ENCODE data around the gene LAMTOR2. TPM values are rescaled to one million over a fixed set of nuclear protein-coding genes. Genes with fewer than 3 reads are reported as not detected.
"Not testable (repeated sequence)": the region's sequence is repeated elsewhere in the genome, so short reads cannot be mapped to it uniquely, and the experiment has no call there.

Gene LAMTOR2
- total and polyA plus RNA-seq, 2 donors = 28.9 to 91.1 TPM

DNA sequence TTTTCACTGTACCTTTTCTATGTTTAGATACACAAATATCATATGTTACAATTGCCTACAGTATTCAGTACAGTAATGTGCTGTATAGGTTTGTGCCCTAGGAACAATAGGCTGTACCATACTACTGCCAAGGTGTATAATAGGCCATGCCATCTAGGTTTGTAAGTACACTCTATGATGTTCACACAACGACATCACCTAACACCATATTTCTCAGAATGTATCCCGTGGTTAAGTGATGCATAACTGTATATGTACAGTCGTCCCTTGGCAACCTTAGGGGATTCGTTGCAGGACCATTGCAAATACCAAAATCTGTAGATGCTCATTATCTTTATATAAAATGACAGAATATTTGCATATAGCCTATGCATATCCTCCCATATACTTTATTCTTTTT is 28.0 kb upstream of the LAMTOR2 start:
- DNase-seq (ENCODE audit: extremely low spot score) = no peak
- WGBS = 84% methylated on average over 4 of the region's 4 CpGs
- no peak overlapping the region for H3K4me3 ChIP-seq (ENCODE audit: low read depth, low read length)
- H3K36me3 ChIP-seq (ENCODE audit: insufficient read depth) = no peaks in the 10 kb centered on the region
- no peaks in the 10 kb centered on the region for H3K4me1 ChIP-seq (ENCODE audit: insufficient read depth)
- no peak overlapping the region for H3K27ac ChIP-seq (ENCODE audit: low read depth)

DNA sequence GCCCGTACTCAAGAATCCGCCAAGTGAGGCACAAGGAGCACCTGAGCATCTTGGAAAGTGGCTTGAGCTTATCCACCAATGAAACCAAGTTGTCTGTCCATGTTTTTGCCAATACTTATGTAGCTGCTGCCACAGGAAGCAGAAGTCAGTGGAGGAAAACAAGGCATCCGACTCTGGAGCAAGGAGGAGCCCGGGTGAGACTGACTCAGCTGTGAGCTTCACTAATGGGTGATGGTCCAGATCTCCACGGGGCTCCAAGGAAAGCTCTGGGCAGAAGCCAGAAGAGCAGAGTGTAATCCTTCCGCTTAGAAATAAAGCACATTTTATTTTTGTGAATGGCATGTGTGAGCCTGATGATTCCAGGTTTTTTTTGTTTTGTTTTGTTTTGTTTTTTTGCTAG is 21.6 kb upstream of the LAMTOR2 start:
- H3K4me1 ChIP-seq (ENCODE audit: insufficient read depth) = no peaks in the 10 kb centered on the region
- 51% methylated on average over 6 of the region's 6 CpGs for WGBS
- no peak for DNase-seq (ENCODE audit: extremely low spot score)
- H3K36me3 ChIP-seq (ENCODE audit: insufficient read depth) = peaks cover 2% of the 10 kb centered on the region
- no peak overlapping the region for H3K4me3 ChIP-seq (ENCODE audit: low read depth, low read length)
- H3K27ac ChIP-seq (ENCODE audit: low read depth) = no peak overlapping the region

DNA sequence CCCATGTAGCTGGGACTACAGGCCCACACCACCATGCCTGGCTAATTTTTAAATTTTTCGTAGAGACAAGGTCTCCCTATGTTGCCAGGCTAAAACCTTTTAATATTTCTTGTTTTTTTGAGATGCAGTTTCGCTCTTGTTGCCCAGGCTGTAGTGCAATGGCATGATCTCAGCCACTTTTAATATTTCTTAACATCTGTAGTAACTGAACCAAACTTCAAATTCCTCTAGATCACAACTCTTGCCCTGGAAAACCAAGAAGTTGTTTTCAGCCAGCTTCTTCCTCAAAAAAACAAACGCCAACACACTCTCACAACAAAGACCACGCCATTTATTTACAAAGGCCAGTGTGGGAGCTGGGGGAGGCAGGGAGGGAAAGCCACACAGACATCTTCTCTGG is 19.6 kb upstream of the LAMTOR2 start:
- not testable (repeated sequence) for H3K4me1 ChIP-seq (ENCODE audit: insufficient read depth); H3K27ac ChIP-seq (ENCODE audit: low read depth); H3K36me3 ChIP-seq (ENCODE audit: insufficient read depth); H3K4me3 ChIP-seq (ENCODE audit: low read depth, low read length); DNase-seq (ENCODE audit: extremely low spot score)
- 88% methylated on average over 4 of the region's 4 CpGs for WGBS

DNA sequence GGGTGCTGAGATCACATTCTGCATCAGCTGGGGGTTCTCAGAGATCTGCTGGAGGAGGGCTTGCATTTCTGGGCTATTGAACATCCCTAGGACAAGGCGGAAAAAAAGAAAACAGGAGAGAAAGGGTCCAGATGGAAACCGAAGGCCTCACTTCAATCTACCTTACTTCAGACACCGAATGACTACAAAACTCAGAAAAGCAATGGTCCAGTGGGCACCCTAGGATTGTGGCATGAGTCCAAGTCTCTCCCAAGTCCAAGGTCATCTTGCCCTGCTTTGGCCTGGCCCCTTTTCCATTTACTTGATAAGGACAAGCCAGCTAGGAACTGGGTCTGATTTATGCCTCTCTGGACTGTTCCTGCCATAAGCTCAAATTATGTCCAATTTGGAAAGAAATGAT is 11.8 kb upstream of the LAMTOR2 start:
- no peaks in the 10 kb centered on the region for H3K4me1 ChIP-seq (ENCODE audit: insufficient read depth)
- no peaks in the 10 kb centered on the region for H3K36me3 ChIP-seq (ENCODE audit: insufficient read depth)
- no peak overlapping the region for H3K4me3 ChIP-seq (ENCODE audit: low read depth, low read length)
- 93% methylated on average over 3 of the region's 3 CpGs for WGBS
- DNase-seq (ENCODE audit: extremely low spot score) = no peak
- no peak overlapping the region for H3K27ac ChIP-seq (ENCODE audit: low read depth)

DNA sequence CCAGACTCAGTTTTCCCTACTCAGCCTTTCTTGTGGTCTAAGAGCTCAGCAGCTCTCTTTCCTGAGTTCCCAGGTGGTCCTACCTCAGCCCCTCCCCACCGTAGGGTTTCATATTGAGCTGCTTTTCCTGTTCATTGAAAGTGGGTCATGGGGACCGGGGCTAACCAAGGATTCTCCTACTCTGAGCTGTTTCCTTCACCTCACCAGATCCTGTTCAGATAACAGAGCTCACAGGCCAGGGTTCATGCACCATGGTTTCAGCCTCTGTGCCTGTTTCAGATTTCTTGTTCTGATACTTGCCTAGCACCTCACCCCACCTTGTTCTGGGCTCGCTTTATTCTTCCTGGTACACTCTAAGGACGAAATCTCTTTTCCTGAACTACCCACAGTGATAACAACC is 9.5 kb upstream of the LAMTOR2 start:
- Histone ChIP-seq H3K36me3 (ENCODE audit: insufficient read depth) (no peaks in the 10 kb centered on the region), H3K27ac (ENCODE audit: low read depth) (no peak overlapping the region), H3K4me3 (ENCODE audit: low read depth, low read length) (no peak overlapping the region), H3K4me1 (ENCODE audit: insufficient read depth) (no peaks in the 10 kb centered on the region)
- DNase-seq (ENCODE audit: extremely low spot score) = no peak
- WGBS = 81% methylated on average over 4 of the region's 4 CpGs

DNA sequence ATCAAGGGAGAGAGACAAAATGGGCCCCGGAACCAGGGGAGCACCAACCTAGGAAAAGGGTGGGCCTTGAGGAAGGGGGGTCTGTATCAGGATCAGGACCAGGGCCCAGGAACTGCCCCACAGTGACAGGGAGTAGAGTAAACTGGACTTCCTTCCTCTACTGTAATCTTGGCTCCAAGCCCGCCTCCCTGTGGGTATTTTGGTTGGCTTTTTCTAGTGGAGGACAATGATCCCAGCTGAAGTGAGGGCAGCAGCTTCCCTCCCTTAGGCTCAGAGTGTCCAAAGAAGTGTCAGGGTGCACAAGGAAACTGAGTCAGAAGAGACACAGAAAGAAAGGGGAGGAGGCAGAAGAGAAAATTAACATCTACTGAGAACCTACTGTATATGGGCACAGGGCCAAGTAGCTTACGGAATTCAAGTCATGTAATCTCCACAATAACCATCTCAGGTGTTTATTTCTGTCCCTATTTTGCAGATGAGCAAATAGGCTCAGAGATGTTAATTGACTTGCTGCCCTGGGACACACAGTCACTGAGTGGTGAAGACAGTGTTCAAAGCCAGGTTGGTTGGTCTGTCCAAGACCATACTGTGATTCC is 5.8 kb upstream of the LAMTOR2 start:
- Histone ChIP-seq H3K36me3 (ENCODE audit: insufficient read depth) (no peaks in the 10 kb centered on the region), H3K27ac (ENCODE audit: low read depth) (no peak overlapping the region), H3K4me3 (ENCODE audit: low read depth, low read length) (no peak overlapping the region), H3K4me1 (ENCODE audit: insufficient read depth) (no peaks in the 10 kb centered on the region)
- WGBS = 87% methylated on average over 3 of the region's 3 CpGs
- no peak for DNase-seq (ENCODE audit: extremely low spot score)

DNA sequence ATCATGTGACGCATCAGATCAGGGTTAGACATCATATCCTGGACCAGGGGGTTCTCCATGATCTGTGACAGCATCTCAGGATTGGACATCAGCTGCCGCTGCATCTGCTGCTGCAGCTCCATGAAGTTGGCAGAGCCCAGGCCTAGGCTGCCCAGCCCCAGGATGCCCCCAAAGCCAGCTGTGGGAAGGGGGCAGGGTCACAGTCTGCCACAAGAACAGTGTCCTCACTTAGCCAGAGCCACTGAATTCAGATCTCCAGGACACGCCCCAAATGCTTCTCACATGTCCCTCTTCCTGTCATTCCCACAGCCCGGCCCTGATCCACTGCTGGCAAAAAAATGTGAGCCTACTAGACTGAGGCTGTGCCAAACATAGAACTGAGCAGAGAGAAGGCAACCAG is 4.2 kb upstream of the LAMTOR2 start:
- H3K4me1 ChIP-seq (ENCODE audit: insufficient read depth) = no peaks in the 10 kb centered on the region
- 77% methylated on average over 4 of the region's 4 CpGs for WGBS
- no peaks in the 10 kb centered on the region for H3K36me3 ChIP-seq (ENCODE audit: insufficient read depth)
- no peak overlapping the region for H3K4me3 ChIP-seq (ENCODE audit: low read depth, low read length)
- H3K27ac ChIP-seq (ENCODE audit: low read depth) = no peak overlapping the region
- no peak for DNase-seq (ENCODE audit: extremely low spot score)

DNA sequence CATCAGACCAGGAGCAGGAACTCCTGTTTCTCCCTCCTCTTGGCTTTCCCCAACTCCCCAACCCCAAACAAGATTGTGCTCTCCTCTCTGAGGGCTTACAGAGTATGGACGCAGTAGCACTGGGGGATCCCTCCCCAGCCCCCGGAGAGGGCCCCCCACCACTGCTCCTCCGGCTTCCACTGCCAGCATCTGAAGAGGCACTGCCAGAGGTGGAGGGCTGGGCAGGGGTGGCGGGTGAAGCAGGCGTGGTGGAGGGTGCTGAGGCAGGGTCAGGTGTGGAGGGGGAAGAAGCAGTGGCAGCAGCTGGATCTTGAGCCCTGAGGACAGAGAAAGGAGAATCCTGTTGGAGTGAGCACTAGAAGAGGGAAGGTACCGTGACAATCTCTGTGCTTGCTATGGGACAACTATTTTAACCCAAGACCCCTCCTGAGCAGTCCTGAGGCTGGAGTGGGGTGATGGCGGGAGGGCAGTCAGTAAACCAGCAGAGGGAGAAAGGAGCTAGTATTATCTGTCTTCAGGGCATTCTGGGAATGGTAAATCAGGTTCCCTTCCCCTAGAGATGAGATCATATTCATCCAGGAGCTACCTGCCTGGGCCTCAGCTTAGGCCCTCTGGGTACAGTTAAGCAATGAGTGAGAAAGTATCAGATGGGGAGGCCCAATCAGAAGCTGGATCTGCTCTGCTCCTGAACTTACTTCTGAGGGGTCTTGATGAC is 3.4 kb upstream of the LAMTOR2 start:
- Histone ChIP-seq H3K27ac (ENCODE audit: low read depth) (no peak overlapping the region), H3K4me1 (ENCODE audit: insufficient read depth) (no peaks in the 10 kb centered on the region), H3K4me3 (ENCODE audit: low read depth, low read length) (no peak overlapping the region), H3K36me3 (ENCODE audit: insufficient read depth) (no peaks in the 10 kb centered on the region)
- DNase-seq (ENCODE audit: extremely low spot score) = no peak
- WGBS = 82% methylated on average over 7 of the region's 7 CpGs

DNA sequence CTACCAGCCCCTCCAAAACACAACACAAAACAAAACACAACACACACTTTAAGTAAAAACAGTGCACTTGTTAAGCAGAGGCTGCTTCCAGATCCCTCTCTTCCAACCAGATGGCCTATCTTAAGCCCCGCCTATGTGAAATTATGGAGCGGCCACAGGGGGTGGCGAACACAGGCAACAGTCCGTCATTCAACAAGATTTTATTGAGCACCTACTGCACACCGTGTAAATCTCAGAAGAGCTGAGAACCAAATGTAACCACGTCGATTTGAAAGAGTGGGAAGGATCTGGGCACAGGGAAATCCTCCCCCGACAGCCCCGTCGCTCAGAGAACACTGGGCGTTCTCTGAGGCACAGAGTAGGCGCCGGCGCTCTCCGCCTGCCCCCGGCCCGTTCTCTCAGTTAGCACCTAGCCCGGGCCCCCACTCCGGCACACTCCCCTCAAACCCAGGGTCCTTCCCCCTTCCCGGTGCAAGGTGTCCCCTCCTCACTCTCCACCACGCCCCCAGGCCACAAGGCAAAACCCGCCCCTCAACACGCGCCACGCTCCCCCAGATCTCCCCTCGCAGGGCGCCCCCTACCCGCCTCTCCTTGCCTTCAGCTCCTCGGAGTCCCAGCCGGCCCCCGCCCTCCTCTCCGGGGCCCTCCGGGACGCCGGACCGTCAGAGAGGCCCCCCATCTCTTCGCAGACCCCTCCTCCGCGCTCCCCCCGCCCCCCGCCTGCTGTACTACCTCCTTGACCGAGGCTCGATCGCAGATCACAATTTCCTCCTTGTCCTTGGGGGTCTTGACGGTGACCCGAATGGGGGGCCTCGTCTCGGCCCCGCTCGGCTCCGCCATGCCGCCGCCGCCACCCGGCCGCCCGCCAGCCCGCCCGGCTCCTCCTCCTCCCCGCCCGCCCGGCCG is 1.5 kb upstream of the LAMTOR2 start:
- Histone ChIP-seq H3K4me1 (ENCODE audit: insufficient read depth) (no peaks in the 10 kb centered on the region), H3K27ac (ENCODE audit: low read depth) (peak overlapping the region; percentile 72), H3K36me3 (ENCODE audit: insufficient read depth) (no peaks in the 10 kb centered on the region), H3K4me3 (ENCODE audit: low read depth, low read length) (peak overlapping the region; percentile 87)
- no peak for DNase-seq (ENCODE audit: extremely low spot score)
- 2% methylated on average over 55 of the region's 63 CpGs for WGBS

DNA sequence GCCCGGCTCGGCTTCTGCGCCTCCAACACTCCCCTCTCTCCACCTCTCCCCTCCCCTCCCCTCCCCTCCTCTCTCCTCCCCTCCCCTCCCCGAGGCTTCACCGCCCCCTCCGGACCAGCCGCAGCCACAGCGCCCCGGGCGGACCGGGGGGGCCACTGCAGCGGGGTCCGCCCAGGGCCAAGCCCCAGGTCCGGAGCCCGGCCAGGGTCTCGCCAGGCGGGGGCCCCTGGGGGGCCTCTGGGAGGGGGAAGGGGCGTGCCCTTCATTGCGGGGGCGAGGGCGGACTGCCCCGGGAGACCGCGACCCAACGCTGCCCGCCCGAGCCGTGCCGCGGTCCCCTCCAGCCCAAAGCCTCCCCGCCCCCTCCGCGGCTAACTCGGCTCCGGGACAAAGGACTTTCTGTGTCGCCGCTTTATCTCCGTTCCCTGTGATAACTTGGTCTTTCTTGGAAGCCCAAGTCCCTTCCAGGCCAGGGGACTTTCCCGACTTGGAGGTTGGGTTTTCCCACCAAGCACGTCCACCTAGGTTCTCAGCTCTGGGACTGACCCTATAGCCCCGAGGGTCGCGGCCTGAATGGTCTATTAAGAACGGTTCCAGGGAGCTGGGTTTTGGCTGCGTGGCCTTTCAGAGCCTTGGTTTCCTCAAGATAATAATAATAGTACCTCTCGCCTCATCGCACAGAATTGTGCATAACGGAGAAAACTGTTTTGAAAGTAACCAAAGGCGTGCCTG is 648 bp upstream of the LAMTOR2 start, which contains the start of gene UBQLN4:
Gene UBQLN4 (minus strand): TSS at position 31 of the 732 bp plus-strand sequence. CDS start 97 bp downstream, outside the sequence.
- no peak for DNase-seq (ENCODE audit: extremely low spot score)
- no peaks in the 10 kb centered on the region for H3K4me1 ChIP-seq (ENCODE audit: insufficient read depth)
- under 1% methylated on average over 44 of the region's 49 CpGs for WGBS
- H3K36me3 ChIP-seq (ENCODE audit: insufficient read depth) = no peaks in the 10 kb centered on the region
- H3K4me3 ChIP-seq (ENCODE audit: low read depth, low read length) = peak within 1 kb of the TSS; percentile 87
- peak within 1 kb of the TSS; percentile 76 for H3K27ac ChIP-seq (ENCODE audit: low read depth)

DNA sequence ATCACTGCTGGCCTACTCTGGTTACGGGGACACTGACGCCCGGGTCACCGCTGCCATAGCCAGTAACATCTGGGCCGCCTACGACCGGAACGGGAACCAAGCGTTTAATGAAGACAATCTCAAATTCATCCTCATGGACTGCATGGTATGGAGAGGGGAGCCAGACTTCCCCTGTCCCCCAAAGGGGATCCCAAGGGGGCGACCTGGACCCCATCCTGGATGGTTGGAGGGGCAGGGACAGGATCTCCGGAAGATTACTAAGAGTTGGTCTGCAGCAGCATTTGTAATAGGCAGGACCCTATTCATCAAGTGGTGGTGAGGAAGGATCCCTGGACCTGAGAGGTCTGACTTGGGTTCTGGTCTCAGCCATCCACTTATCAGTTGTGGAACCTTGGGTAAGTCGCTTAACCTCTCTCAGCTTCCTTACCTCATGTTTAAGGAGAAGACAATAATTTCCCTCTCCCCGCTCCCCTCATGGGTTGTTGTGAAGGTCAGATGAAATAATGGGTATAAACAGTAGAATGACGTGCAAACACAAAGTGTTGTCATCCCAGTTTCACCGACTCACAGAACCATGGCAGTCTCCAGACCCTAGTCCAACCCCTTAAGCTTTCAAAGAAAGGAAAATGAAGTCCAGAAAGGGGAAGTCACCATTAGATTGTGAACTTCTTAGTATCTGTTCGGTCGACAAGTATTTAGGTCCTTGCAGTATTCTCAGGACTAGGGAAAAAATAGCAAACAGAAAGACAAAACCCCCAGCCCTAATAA is 883 bp downstream of the LAMTOR2 start:
- 22% methylated on average over 17 of the region's 17 CpGs for WGBS
- no peaks in the 10 kb centered on the region for H3K4me1 ChIP-seq (ENCODE audit: insufficient read depth)
- no peak overlapping the region for H3K27ac ChIP-seq (ENCODE audit: low read depth)
- peak overlapping the region; percentile 87 for H3K4me3 ChIP-seq (ENCODE audit: low read depth, low read length)
- DNase-seq (ENCODE audit: extremely low spot score) = no peak
- no peaks in the 10 kb centered on the region for H3K36me3 ChIP-seq (ENCODE audit: insufficient read depth)

DNA sequence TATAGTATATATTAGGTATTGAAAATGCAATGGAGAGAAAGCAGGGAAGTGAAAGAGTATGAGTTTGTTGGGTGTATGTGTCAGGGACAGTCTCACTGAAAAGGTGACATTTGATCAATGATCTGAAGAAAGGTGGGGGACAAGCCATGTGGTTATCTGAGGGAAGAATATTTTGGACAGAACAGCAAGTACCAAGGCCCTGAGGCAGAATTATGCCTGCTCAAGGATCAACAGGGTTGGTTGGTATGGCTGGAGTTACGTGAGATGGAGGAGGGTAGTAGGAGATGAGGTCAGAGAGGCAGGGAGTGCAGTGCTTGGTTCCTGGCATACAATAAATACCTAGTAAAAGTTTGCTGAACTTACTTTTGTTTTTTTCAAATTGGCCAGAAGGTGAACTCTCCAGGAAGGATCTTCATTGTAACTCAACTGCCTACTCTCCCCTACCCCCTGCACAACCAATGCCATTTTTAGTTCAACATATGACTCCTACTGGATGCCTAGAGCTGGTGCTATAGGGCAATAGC is 1.8 kb downstream of the LAMTOR2 start:
- no peak overlapping the region for H3K4me3 ChIP-seq (ENCODE audit: low read depth, low read length)
- H3K36me3 ChIP-seq (ENCODE audit: insufficient read depth) = no peaks in the 10 kb centered on the region
- H3K4me1 ChIP-seq (ENCODE audit: insufficient read depth) = no peaks in the 10 kb centered on the region
- DNase-seq (ENCODE audit: extremely low spot score) = no peak
- WGBS = 98% methylated on average over 1 of the region's 1 CpG
- no peak overlapping the region for H3K27ac ChIP-seq (ENCODE audit: low read depth)

Measured in urinary bladder (tissue), 4 donors.